Ovary (tissue), 3 donors: Measurements from ENCODE around the gene CXorf49B.
"Not testable (repeated sequence)": the region's sequence is repeated elsewhere in the genome, so short reads cannot be mapped to it uniquely, and the experiment has no call there.

ENCODE experiments used
- EP300 ChIP-seq: sonication (generic); formaldehyde crosslinking; IDR thresholded peaks from one replicate; pipeline ENCODE4 v1.6.1; 2017; ENCODE audit warnings: antibody characterized with exemption
- POLR2A ChIP-seq: fragments of 450-650 bp; IDR thresholded peaks from one replicate; pipeline ENCODE4 v1.6.1; 2017; ENCODE audit warnings: antibody characterized with exemption, mild to moderate bottlenecking, moderate library complexity
- TF ChIP-seq, protein P1 (sequence below), 3 donors: fragments of 450-650 bp in 2 of 3; fragments of 200-600 bp in 1 of 3; IDR thresholded peaks; one replicate each; pipeline versions ENCODE4 v1.5.1 to v1.8.0; 2016 to 2022; ENCODE audit warnings: antibody characterized with exemption in 3 of 3, mild to moderate bottlenecking in 1 of 3
- donor health status: DM: no; HTN: no; CAD: no.

DNA sequence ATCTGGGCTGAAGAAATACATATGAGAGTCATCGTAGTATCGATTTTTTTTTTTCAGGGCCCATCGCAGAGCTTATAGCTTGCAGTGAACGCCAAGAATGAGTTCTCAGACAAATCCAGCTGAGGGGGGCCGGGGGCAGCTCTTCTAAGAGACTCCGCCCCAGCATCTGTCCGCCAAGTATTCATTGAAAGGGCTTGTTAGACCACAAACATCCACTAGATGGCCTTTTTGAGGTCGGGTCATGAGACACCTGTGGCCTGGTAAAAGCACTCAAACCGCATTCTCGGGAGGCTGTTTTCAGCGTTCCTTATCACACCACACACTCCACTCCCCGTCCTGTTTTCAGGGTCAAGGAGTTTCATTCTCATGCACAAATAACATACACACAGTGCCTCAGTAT lies 15.2 kb downstream of the CXorf49B start:
- TF ChIP-seq, protein P1, sequence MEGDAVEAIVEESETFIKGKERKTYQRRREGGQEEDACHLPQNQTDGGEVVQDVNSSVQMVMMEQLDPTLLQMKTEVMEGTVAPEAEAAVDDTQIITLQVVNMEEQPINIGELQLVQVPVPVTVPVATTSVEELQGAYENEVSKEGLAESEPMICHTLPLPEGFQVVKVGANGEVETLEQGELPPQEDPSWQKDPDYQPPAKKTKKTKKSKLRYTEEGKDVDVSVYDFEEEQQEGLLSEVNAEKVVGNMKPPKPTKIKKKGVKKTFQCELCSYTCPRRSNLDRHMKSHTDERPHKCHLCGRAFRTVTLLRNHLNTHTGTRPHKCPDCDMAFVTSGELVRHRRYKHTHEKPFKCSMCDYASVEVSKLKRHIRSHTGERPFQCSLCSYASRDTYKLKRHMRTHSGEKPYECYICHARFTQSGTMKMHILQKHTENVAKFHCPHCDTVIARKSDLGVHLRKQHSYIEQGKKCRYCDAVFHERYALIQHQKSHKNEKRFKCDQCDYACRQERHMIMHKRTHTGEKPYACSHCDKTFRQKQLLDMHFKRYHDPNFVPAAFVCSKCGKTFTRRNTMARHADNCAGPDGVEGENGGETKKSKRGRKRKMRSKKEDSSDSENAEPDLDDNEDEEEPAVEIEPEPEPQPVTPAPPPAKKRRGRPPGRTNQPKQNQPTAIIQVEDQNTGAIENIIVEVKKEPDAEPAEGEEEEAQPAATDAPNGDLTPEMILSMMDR (IDR thresholded peaks at IDR 0.05) = not testable (repeated sequence)
- not testable (repeated sequence) for TF ChIP-seq POLR2A, EP300
